ENCODE data around the gene FURIN.

Gene FURIN

GRCh38 chr15:90909976-90910375, 41.6 kb downstream of the FURIN start:
- DNase-seq (ENCODE audit: low read depth): no peak
- no peak for TF ChIP-seq CTCF (conservative IDR thresholded peaks at IDR 0.05; ENCODE audit: low read depth, low read length)
- H3K4me3 ChIP-seq (ENCODE audit: low read depth, low read length): no peak overlapping the region

DNA sequence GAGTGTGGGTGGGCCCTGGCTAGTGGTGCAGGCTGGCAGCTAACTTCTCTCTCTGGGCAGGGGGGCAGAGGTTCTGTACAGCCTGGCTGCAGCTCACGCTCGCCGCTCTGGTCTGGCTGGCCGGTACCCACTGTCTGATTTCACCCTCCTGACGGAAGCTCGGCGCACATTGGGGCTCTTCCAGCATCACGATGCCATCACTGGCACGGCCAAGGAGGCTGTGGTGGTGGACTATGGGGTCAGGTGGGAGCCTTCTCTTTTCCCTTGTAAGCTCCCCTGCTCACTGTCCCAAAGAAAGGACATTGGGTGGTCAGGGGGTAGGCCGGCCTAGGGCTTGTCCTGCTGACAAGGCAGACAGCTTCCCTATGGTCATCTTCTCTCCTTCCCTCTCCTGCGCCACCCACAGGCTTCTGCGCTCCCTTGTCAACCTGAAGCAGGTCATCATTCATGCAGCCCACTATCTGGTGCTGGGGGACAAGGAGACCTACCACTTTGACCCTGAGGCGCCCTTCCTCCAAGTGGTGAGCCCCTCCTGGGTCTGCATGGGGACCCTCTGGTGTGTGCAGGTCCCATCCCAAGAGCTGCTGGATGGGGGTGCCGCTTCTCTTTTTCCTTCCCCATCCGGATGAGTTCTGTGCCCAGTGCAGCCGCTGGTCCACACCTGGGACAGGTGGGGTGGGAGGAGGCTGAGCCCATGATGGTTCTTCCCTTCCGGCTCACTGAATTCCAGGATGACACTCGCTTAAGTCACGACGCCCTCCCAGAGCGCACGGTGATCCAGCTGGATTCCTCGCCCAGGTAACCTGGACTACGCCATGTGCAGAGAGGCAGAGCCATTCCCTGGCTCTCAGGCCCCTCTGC, 42.3 kb downstream of the FURIN start:
- DNase-seq (ENCODE audit: low read depth): no peak
- TF ChIP-seq CTCF (conservative IDR thresholded peaks at IDR 0.05; ENCODE audit: low read depth, low read length): no peak
- H3K4me3 ChIP-seq (ENCODE audit: low read depth, low read length): no peak overlapping the region

- no peak for TF ChIP-seq CTCF (conservative IDR thresholded peaks at IDR 0.05; ENCODE audit: low read depth, low read length)
- no peak overlapping the region for H3K4me3 ChIP-seq (ENCODE audit: low read depth, low read length)
- DNase-seq (ENCODE audit: low read depth): no peak
Measured at GRCh38 chr15:90911302-90911623, 42.9 kb downstream of the FURIN start.

- no peak for TF ChIP-seq CTCF (conservative IDR thresholded peaks at IDR 0.05; ENCODE audit: low read depth, low read length)
- H3K4me3 ChIP-seq (ENCODE audit: low read depth, low read length): no peak overlapping the region
Measured at GRCh38 chr15:90911906-90912769, 43.8 kb downstream of the FURIN start.

GRCh38 chr15:90912770-90913075, 44.3 kb downstream of the FURIN start:
- no peak for TF ChIP-seq CTCF (conservative IDR thresholded peaks at IDR 0.05; ENCODE audit: low read depth, low read length)
- DNase-seq (ENCODE audit: low read depth): no peak
- H3K4me3 ChIP-seq (ENCODE audit: low read depth, low read length): no peak overlapping the region

More at GRCh38 chr15:90911906-90912769, 43.8 kb downstream of the FURIN start:
- DNase-seq (ENCODE audit: low read depth): no peak

DNA sequence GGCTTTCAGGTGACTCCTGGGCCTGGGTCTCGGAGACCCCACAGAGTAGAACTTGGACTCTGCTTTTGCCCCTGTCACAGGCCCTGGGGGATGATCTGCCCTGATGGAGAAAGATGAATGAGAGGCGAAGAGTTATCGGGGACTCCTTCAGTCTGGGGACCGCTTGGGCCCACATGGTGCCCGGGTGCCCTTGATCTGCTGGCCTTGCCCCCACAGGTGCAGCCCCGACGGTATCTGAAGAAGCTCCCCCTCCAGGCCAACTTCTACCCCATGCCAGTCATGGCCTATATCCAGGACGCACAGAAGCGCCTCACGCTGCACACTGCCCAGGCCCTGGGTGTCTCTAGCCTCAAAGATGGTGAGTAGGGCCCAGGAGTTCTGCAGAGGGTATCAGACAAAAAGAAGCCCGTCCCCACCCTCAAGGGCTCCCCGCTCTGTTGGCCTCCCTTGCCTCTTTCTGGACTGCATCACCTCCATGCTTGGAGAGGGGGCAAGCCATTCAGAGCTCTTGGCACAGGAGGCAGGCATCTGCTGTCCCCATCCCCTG, 45.1 kb downstream of the FURIN start:
- DNase-seq (ENCODE audit: low read depth): no peak
- TF ChIP-seq CTCF (conservative IDR thresholded peaks at IDR 0.05; ENCODE audit: low read depth, low read length): no peak
- no peak overlapping the region for H3K4me3 ChIP-seq (ENCODE audit: low read depth, low read length)
